Neutrophil (primary cell): ENCODE results near the gene HTT.

Experiments
- H3K27ac ChIP-seq: fragments of 200-600 bp; sonication (generic); 2 replicates; pipeline ENCODE4 v1.5.1; 2016; ENCODE audit warnings: mild to moderate bottlenecking, moderate library complexity
- H3K27me3 ChIP-seq: fragments of 200-600 bp; sonication (generic); 2 replicates; pipeline ENCODE4 v1.6.0; 2016; ENCODE audit warnings: mild to moderate bottlenecking
- H3K36me3 ChIP-seq: fragments of 200-600 bp; sonication (generic); 2 replicates; pipeline ENCODE4 v1.5.1; 2017
- H3K4me1 ChIP-seq, 2 experiments: fragments of 200-600 bp in 1 of 2; sonication (generic) in 1 of 2; 1 replicate in 1 of 2; 2 replicates in 1 of 2; pipeline versions ENCODE4 v1.5.1 to v1.6.1; 2013 to 2016; ENCODE audit warnings: low read depth in 1 of 2, low read length in 1 of 2, mild to moderate bottlenecking in 1 of 2, moderate library complexity in 1 of 2; ENCODE audit not compliant: control insufficient read depth in 1 of 2, insufficient read depth in 1 of 2
- H3K4me3 ChIP-seq, 2 experiments: fragments of 200-600 bp in 1 of 2; sonication (generic) in 1 of 2; 1 replicate in 1 of 2; 2 replicates in 1 of 2; pipeline ENCODE4 v1.5.1; 2013 to 2016; ENCODE audit warnings: low read depth in 1 of 2, low read length in 1 of 2, mild to moderate bottlenecking in 1 of 2, moderate library complexity in 1 of 2
- H3K9me3 ChIP-seq: fragments of 200-600 bp; sonication (generic); 2 replicates; pipeline ENCODE4 v1.5.1; 2016
- CTCF ChIP-seq: fragments of 200-600 bp; sonication (generic); IDR thresholded peaks from 2 replicates; pipeline ENCODE4 v1.5.1; 2016; ENCODE audit warnings: antibody characterized with exemption

HTT gene

GRCh38 chr4:3283483-3283882, 209.0 kb downstream of the HTT start:
- Histone ChIP-seq H3K27ac (no peak overlapping the region), H3K36me3 (no peaks in the 10 kb centered on the region), H3K4me3 (no peak overlapping the region), H3K9me3 (no peaks in the 10 kb centered on the region), H3K27me3 (peaks cover 39% of the 10 kb centered on the region), H3K4me1 (peaks cover 0 to 6% of the 10 kb centered on the region in 2 experiments)
- no peak for TF ChIP-seq CTCF

GRCh38 chr4:3283916-3284315, 209.4 kb downstream of the HTT start:
- TF ChIP-seq CTCF, result no peak
- Histone ChIP-seq H3K27me3 (peaks cover 43% of the 10 kb centered on the region), H3K4me1 (peaks cover 0 to 6% of the 10 kb centered on the region in 2 experiments)

GRCh38 chr4:3284734-3285557, 210.5 kb downstream of the HTT start:
- Histone ChIP-seq H3K27me3 (peaks cover 53% of the 10 kb centered on the region), H3K27ac (no peak overlapping the region), H3K9me3 (no peaks in the 10 kb centered on the region), H3K4me1 (peaks cover 0 to 6% of the 10 kb centered on the region in 2 experiments), H3K36me3 (no peaks in the 10 kb centered on the region), H3K4me3 (no peak overlapping the region)
- TF ChIP-seq CTCF, result no peak

More at GRCh38 chr4:3283916-3284315, 209.4 kb downstream of the HTT start:
- Histone ChIP-seq H3K36me3 (no peaks in the 10 kb centered on the region), H3K27ac (no peak overlapping the region), H3K9me3 (no peaks in the 10 kb centered on the region), H3K4me3 (no peak overlapping the region)

GRCh38 chr4:3285558-3286334, 211.3 kb downstream of the HTT start:
- no peak overlapping the region for H3K4me3 ChIP-seq
- peaks cover 61% of the 10 kb centered on the region for H3K27me3 ChIP-seq
- H3K9me3 ChIP-seq, result no peaks in the 10 kb centered on the region
- H3K27ac ChIP-seq, result no peak overlapping the region
- H3K4me1 ChIP-seq, result peaks cover 0 to 6% of the 10 kb centered on the region in 2 experiments
- H3K36me3 ChIP-seq, result no peaks in the 10 kb centered on the region
- TF ChIP-seq CTCF, result no peak

GRCh38 chr4:3286335-3287175, 212.1 kb downstream of the HTT start:
- Histone ChIP-seq H3K27ac (no peak overlapping the region), H3K4me3 (no peak overlapping the region)

More at GRCh38 chr4:3286335-3287175, 212.1 kb downstream of the HTT start:
- TF ChIP-seq CTCF, result no peak
- H3K4me1 ChIP-seq, result peaks cover 2 to 9% of the 10 kb centered on the region in 2 experiments
- H3K36me3 ChIP-seq, result no peaks in the 10 kb centered on the region
- H3K9me3 ChIP-seq, result no peaks in the 10 kb centered on the region
- H3K27me3 ChIP-seq, result peaks cover 69% of the 10 kb centered on the region
